ENCODE measurements around the gene NR4A2. TPM values are rescaled to one million over a fixed set of nuclear protein-coding genes. Genes with fewer than 3 reads are reported as not detected.

The NR4A2 gene
- 10 to 100 TPM in 1 of 3 donors, 1 to 10 TPM in 2; 2.9 to 10.4 (median 3.0) TPM for total RNA-seq
- long read RNA-seq, donor 1, transcript NR4A2-201 (8 exons, 3,472 nt): major isoform, 11 of 22 reads
- long read RNA-seq, donor 1, partial matches to known transcripts: 4 of 22 reads
- long read RNA-seq, donor 1, other reads (novel, unspliced or antisense): 7 of 22 reads
- long read RNA-seq, donor 2, partial matches to known transcripts: 1 of 3 reads
- long read RNA-seq, donor 2, other reads (novel, unspliced or antisense): 2 of 3 reads

- Histone ChIP-seq H3K4me1 (ENCODE audit: low read depth) (peaks cover 11% of the 10 kb centered on the region), H3K9me3 (no peaks in the 10 kb centered on the region), H3K4me3 (peak within 1 kb of the TSS; percentile 42), H3K36me3 (ENCODE audit: low read depth) (no peaks in the 10 kb centered on the region)
- intact Hi-C loops (cut with DNase I, micrococcal nuclease): loop anchor here in 1 of 2 donors (2.0 to 10.0 kb wide), 2 partner anchors 68 to 148 kb away; no protein-coding TSS in a partner anchor
- DNase-seq (peak; percentile 95), ATAC-seq (peak; percentile 78)
- TF ChIP-seq, protein P1, sequence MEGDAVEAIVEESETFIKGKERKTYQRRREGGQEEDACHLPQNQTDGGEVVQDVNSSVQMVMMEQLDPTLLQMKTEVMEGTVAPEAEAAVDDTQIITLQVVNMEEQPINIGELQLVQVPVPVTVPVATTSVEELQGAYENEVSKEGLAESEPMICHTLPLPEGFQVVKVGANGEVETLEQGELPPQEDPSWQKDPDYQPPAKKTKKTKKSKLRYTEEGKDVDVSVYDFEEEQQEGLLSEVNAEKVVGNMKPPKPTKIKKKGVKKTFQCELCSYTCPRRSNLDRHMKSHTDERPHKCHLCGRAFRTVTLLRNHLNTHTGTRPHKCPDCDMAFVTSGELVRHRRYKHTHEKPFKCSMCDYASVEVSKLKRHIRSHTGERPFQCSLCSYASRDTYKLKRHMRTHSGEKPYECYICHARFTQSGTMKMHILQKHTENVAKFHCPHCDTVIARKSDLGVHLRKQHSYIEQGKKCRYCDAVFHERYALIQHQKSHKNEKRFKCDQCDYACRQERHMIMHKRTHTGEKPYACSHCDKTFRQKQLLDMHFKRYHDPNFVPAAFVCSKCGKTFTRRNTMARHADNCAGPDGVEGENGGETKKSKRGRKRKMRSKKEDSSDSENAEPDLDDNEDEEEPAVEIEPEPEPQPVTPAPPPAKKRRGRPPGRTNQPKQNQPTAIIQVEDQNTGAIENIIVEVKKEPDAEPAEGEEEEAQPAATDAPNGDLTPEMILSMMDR (IDR thresholded peaks at IDR 0.05): no peak
These were observed at the start of gene NR4A2 for GRCh38 chr2:156332534-156333273. Gene NR4A2 (minus strand): TSS chr2:156332721. CDS start chr2:156330186, 2,535 bp downstream.

DNA sequence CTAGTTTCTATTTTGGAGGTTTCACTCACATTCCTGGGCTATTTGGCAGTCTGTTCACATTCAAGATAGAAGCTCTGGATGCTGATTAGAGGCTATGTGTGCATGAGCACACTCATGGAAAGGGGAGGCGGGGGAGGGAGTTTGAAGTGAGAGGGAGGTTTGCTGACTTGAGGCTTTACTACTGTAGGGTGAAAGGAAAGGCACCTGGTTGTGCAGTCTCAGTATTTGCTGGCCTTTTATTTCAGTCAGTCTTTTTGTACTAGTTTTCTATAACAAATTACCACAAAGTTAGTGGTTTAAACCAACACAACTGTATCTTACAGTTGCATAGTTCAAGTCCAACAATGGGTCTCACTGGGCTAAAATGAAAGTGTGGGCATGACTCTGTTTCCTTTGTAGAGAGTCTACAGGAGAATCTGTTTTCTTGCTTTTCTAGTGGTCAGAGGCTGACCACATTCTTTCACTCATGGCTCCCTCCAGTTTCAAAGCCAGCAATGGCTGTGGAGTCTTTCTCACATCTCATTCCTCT, 47.7 kb upstream of the NR4A2 start:
- no peak for DNase-seq

DNA sequence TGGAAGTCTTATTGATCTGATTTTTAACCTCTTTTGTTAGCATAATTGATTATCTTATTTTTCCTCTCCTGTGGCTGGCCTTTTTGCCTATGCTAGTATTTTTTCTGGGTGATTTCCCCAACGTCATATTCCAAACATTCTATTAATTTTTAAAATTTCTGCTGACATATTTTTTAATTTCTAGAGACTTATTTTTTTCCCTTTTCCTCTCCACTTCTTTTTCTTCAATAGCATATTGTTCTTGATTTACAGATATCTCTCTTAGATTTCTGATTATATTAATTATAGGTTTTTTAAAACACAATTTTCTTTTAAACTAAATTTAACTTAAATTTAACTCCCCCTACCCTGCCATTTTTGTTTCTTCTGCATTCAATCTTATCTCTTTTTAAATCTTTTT, 47.2 kb upstream of the NR4A2 start:
- DNase-seq (no peak), ATAC-seq (no peak)
- Histone ChIP-seq H3K4me1 (ENCODE audit: low read depth) (no peaks in the 10 kb centered on the region), H3K36me3 (ENCODE audit: low read depth) (no peaks in the 10 kb centered on the region), H3K9me3 (no peaks in the 10 kb centered on the region), H3K4me3 (no peak overlapping the region)
- TF ChIP-seq, protein P1 (IDR thresholded peaks at IDR 0.05): no peak
- intact Hi-C loops (cut with DNase I, micrococcal nuclease): no loop called here

More for the DNA sequence above, 47.7 kb upstream of the NR4A2 start:
- Histone ChIP-seq H3K36me3 (ENCODE audit: low read depth) (no peaks in the 10 kb centered on the region), H3K4me3 (no peak overlapping the region), H3K4me1 (ENCODE audit: low read depth) (no peaks in the 10 kb centered on the region), H3K9me3 (no peaks in the 10 kb centered on the region)
- no peak for ATAC-seq
- TF ChIP-seq, protein P1 (IDR thresholded peaks at IDR 0.05): no peak
- intact Hi-C loops (cut with DNase I, micrococcal nuclease): no loop called here

DNA sequence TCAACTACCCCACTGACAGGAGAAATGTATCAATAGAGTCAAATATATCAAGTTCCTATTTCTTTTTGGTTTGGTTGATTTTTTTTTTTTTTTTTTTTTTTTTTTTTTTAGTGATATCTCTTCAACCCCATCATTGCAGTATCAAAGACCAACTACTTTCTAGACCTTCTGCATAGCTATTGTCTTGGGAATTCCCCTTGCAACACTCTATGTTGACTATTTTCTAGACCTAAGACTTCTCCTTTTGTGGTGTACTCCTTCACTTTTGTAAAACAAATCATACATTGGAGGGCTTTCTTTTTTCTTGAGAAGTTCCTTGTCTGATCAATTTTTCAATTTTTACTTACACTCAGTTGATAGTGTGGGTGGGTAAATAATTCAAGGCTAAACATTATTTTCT, 46.5 kb upstream of the NR4A2 start:
- no peak for ATAC-seq
- no peaks in the 10 kb centered on the region for H3K9me3 ChIP-seq
- no peaks in the 10 kb centered on the region for H3K36me3 ChIP-seq (ENCODE audit: low read depth)
- no peak for DNase-seq
- no peak overlapping the region for H3K4me3 ChIP-seq
- no peaks in the 10 kb centered on the region for H3K4me1 ChIP-seq (ENCODE audit: low read depth)
- intact Hi-C loops (cut with DNase I, micrococcal nuclease): no loop called here
- TF ChIP-seq, protein P1 (IDR thresholded peaks at IDR 0.05): no peak

GRCh38 chr2:156366753-156367152, 34.2 kb upstream of the NR4A2 start:
- DNase-seq (no peak), ATAC-seq (no peak)
- intact Hi-C loops (cut with DNase I, micrococcal nuclease): no loop called here
- H3K4me3 ChIP-seq: no peak overlapping the region
- H3K4me1 ChIP-seq (ENCODE audit: low read depth): no peaks in the 10 kb centered on the region
- TF ChIP-seq, protein P1 (IDR thresholded peaks at IDR 0.05): no peak
- H3K36me3 ChIP-seq (ENCODE audit: low read depth): no peaks in the 10 kb centered on the region
- no peaks in the 10 kb centered on the region for H3K9me3 ChIP-seq

All from mucosa of descending colon (tissue), 3 donors.